ENCODE data around the gene ARHGAP45. TPM values are rescaled to one million over a fixed set of nuclear protein-coding genes. Genes with fewer than 3 reads are reported as not detected.
"Not testable (repeated sequence)": the region's sequence is repeated elsewhere in the genome, so short reads cannot be mapped to it uniquely, and the experiment has no call there.

Gene ARHGAP45
- total RNA-seq, 1 donor from 2014 or later: 0.67 TPM

DNA sequence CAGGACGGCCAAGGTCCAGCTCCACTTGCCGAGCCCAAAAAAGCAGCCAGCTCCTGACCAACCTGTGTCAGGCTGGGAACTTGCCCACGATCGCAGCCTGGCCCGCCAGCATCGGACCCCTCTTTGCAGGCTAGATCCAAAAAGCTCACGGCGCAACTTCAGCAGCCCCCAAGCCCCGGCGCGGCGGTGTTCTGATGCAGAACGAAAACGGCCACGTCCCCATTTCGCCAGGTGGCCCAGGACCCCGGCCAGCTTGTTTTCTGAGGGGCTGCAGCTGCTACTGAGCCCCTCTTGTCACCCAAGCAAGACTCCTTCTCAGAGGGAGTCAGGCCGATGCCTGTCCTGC is 47.4 kb upstream of the ARHGAP45 start:
- TF ChIP-seq, protein P1, sequence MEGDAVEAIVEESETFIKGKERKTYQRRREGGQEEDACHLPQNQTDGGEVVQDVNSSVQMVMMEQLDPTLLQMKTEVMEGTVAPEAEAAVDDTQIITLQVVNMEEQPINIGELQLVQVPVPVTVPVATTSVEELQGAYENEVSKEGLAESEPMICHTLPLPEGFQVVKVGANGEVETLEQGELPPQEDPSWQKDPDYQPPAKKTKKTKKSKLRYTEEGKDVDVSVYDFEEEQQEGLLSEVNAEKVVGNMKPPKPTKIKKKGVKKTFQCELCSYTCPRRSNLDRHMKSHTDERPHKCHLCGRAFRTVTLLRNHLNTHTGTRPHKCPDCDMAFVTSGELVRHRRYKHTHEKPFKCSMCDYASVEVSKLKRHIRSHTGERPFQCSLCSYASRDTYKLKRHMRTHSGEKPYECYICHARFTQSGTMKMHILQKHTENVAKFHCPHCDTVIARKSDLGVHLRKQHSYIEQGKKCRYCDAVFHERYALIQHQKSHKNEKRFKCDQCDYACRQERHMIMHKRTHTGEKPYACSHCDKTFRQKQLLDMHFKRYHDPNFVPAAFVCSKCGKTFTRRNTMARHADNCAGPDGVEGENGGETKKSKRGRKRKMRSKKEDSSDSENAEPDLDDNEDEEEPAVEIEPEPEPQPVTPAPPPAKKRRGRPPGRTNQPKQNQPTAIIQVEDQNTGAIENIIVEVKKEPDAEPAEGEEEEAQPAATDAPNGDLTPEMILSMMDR (IDR thresholded peaks at IDR 0.05): no peak
- Mint-ChIP-seq H3K4me3 (ENCODE audit: unreplicated experiment) (peak overlapping the region; percentile 84), H3K27ac (ENCODE audit: unreplicated experiment) (peak overlapping the region; percentile 80), H3K36me3 (ENCODE audit: unreplicated experiment) (no peaks in the 10 kb centered on the region), H3K4me1 (ENCODE audit: unreplicated experiment) (peaks cover 44% of the 10 kb centered on the region), H3K9me3 (ENCODE audit: unreplicated experiment) (no peaks in the 10 kb centered on the region), H3K27me3 (ENCODE audit: unreplicated experiment) (no peaks in the 10 kb centered on the region)
- DNase-seq (ENCODE audit: extremely low spot score, unreplicated experiment): no peak

DNA sequence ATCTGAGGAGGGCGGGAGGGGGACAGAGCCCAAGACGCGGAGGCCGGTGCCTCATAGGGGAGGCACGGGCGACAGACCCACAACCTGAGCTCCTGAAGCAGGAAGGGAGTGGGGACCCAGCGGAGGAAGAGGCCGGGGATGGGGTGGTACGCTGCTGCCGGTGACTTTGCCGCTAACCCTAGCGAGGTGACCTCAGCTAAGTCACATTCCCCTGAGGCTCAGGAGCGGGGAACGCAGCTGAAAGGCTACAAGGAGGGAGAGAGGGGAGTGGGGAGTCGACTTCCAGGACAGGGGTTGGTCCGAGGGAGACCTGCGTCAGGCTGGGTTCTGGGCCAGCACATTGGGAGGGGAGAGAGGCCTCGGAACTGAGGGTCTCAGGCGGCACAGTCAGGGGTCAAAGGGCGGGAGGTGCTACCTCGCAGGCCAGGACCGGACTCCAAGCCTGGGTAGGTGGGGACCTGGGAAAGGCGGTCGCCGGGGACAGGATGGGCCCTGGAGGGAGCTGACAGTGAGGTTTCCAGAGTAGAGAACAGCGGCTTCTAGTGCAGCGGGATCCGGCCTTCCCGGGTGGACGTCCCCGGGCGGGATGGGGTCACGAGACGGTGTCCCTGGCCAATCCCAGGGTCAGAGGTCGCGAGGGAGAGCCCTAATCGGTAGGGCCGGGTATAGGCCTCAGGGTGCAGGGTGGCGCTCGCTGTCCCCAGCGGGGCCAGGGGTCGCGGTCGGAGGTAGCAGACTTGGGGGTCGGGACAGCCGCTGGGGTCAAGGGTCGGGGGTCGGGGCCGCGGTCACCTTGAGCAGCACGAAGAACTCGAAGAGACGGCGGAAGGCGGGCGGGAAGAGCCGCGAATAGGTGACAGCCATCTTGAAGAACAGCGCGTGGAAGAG is 46.7 kb upstream of the ARHGAP45 start:
- no peak for DNase-seq (ENCODE audit: extremely low spot score, unreplicated experiment)
- Mint-ChIP-seq H3K36me3 (ENCODE audit: unreplicated experiment) (no peaks in the 10 kb centered on the region), H3K4me1 (ENCODE audit: unreplicated experiment) (peaks cover 44% of the 10 kb centered on the region), H3K27ac (ENCODE audit: unreplicated experiment) (peak overlapping the region; percentile 80), H3K27me3 (ENCODE audit: unreplicated experiment) (no peaks in the 10 kb centered on the region), H3K4me3 (ENCODE audit: unreplicated experiment) (peak overlapping the region; percentile 84), H3K9me3 (ENCODE audit: unreplicated experiment) (no peaks in the 10 kb centered on the region)
- TF ChIP-seq, protein P1 (IDR thresholded peaks at IDR 0.05): no peak

DNA sequence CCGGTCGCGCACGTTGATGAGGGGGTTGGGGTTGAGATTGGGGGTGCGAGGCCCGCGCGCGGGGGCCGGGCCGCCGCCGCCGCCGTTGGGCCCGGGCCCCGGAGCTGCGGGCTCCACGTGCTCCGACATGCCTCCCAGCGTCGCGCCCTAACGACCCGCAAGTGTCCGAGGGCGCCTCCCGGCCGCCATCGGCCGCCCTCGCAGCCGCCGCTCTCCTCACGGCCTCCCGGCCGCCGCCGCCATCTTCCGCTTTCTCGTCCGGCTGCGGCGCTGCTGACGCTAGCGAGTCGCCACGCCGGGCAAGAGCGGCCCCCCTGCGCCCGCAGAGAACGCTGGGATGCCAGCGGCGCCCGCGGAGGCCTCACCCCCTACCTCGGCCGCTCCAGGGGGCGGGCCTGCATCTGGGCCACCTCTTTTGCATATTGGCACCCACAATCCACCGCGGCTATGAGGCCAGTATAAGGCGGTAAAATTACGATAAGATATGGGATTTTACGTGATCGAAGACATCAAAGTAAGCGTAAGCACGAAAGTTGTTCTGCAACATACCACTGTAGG is 46.0 kb upstream of the ARHGAP45 start, which contains the start of gene TMEM259:
Gene TMEM259, minus strand, starts transcription at position 256 of the 558 bp plus-strand sequence. Its CDS starts 127 bp downstream, at position 129.
- Mint-ChIP-seq H3K9me3 (ENCODE audit: unreplicated experiment) (no peaks in the 10 kb centered on the region), H3K4me3 (ENCODE audit: unreplicated experiment) (peak within 1 kb of the TSS; percentile 84), H3K36me3 (ENCODE audit: unreplicated experiment) (no peaks in the 10 kb centered on the region), H3K4me1 (ENCODE audit: unreplicated experiment) (peaks cover 41% of the 10 kb centered on the region), H3K27ac (ENCODE audit: unreplicated experiment) (peak within 1 kb of the TSS; percentile 97), H3K27me3 (ENCODE audit: unreplicated experiment) (no peaks in the 10 kb centered on the region)
- DNase-seq (ENCODE audit: extremely low spot score, unreplicated experiment): peak; percentile 99
- TF ChIP-seq, protein P1 (IDR thresholded peaks at IDR 0.05): no peak

DNA sequence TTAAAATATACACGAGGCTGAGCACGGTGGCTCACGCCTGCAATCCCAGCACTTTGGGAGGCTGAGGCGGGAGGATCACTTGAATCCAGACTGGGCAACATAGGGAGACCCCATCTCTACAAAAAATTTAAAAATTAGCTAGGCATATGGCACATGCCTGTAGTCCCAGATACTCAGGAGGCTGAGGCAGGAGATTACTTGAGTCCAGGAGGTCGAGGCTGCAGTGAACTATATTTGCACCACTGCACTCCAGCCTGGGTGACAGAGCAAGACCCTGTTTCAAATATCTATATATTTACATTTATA is 43.1 kb upstream of the ARHGAP45 start:
- not testable (repeated sequence) for H3K4me3 Mint-ChIP-seq (ENCODE audit: unreplicated experiment); H3K36me3 Mint-ChIP-seq (ENCODE audit: unreplicated experiment); H3K27me3 Mint-ChIP-seq (ENCODE audit: unreplicated experiment); DNase-seq (ENCODE audit: extremely low spot score, unreplicated experiment); H3K27ac Mint-ChIP-seq (ENCODE audit: unreplicated experiment); H3K9me3 Mint-ChIP-seq (ENCODE audit: unreplicated experiment)
- H3K4me1 Mint-ChIP-seq (ENCODE audit: unreplicated experiment): peaks cover 21% of the 10 kb centered on the region

DNA sequence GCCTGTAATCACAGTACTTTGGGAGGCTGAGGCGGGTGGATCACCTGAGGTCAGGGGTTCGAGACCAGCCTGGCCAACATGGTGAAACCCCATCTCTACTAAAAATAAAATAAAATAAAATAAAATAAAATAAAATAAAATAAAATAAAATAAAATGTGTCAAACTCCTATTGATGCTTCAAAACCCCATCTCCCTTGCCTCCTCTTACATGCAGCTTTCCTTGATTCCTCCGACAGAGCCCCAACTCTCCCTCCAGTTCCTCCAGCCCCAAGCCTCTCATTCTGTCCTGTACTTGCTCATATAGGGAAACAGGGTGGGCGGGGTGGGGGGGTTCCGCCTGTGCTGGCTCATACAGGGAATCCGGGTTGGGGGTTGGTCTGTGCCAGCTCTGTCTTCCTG is 41.9 kb upstream of the ARHGAP45 start:
- H3K27me3 Mint-ChIP-seq (ENCODE audit: unreplicated experiment); H3K36me3 Mint-ChIP-seq (ENCODE audit: unreplicated experiment); DNase-seq (ENCODE audit: extremely low spot score, unreplicated experiment); H3K9me3 Mint-ChIP-seq (ENCODE audit: unreplicated experiment); H3K27ac Mint-ChIP-seq (ENCODE audit: unreplicated experiment); H3K4me3 Mint-ChIP-seq (ENCODE audit: unreplicated experiment): not testable (repeated sequence)
- peaks cover 17% of the 10 kb centered on the region for H3K4me1 Mint-ChIP-seq (ENCODE audit: unreplicated experiment)

All from osteocyte (in vitro differentiated cells).